Kidney (tissue), 14 donors: Measurements from ENCODE around the gene GCKR. TPM values are rescaled to one million over a fixed set of nuclear protein-coding genes. Genes with fewer than 3 reads are reported as not detected.

ENCODE experiments used
- DNase-seq, 5 donors: peaks; one replicate each; pipeline ENCODE4 v3.0.0-alpha.2; 2013 to 2020
- FAIRE-seq: peaks from 2 replicates; lab custom pipeline; 2012; peaks lifted over from hg19 to GRCh38; lab: Jason Lieb, UNC
- H3K27ac ChIP-seq, 2 donors: one replicate each; pipeline ENCODE4 v1.7.0; 2013; ENCODE audit warnings: low read depth in 2 of 2, low read length in 2 of 2, inconsistent platforms in 1 of 2
- H3K27me3 ChIP-seq: one replicate; pipeline ENCODE4 v1.7.1; 2013; ENCODE audit warnings: low read length, inconsistent platforms; ENCODE audit not compliant: control insufficient read depth, insufficient read depth
- H3K36me3 ChIP-seq, 3 donors: one replicate each; pipeline versions ENCODE4 v1.7.0 to v1.7.1; 2013; ENCODE audit warnings: low read length in 3 of 3, control low read depth in 1 of 3, inconsistent platforms in 1 of 3; ENCODE audit not compliant: insufficient read depth in 3 of 3, control insufficient read depth in 2 of 3
- H3K4me1 ChIP-seq, 3 donors: one replicate each; pipeline versions ENCODE4 v1.7.0 to v1.7.1; 2013; ENCODE audit warnings: low read length in 3 of 3, inconsistent platforms in 1 of 3, low read depth in 1 of 3; ENCODE audit not compliant: control insufficient read depth in 2 of 3, insufficient read depth in 2 of 3
- H3K4me3 ChIP-seq, 3 donors: one replicate each; pipeline versions ENCODE4 v1.7.0 to v1.8.1; 2013; ENCODE audit warnings: low read length in 3 of 3, control low read depth in 1 of 3, inconsistent platforms in 1 of 3
- H3K9ac ChIP-seq, 3 donors: one replicate each; pipeline versions ENCODE4 v1.7.0 to v1.7.1; 2013; ENCODE audit warnings: low read length in 3 of 3, control low read depth in 1 of 3, inconsistent platforms in 1 of 3
- H3K9me3 ChIP-seq, 3 donors: one replicate each; pipeline versions ENCODE4 v1.7.0 to v1.7.1; 2013; ENCODE audit warnings: low read length in 3 of 3, control low read depth in 1 of 3, inconsistent platforms in 1 of 3; ENCODE audit not compliant: control insufficient read depth in 2 of 3, insufficient read depth in 1 of 3
- CTCF ChIP-seq: IDR thresholded peaks from 3 replicates; pipeline ENCODE4 v1.5.1; 2012; ENCODE audit warnings: mild to moderate bottlenecking, moderate library complexity, borderline replicate concordance; ENCODE audit not compliant: insufficient read depth; ENCODE audit errors: extremely low read depth
- intact Hi-C: fragments of 100-400 bp; cut with DNase I; formaldehyde crosslinking; loops from one replicate; pipeline ENCODE4 v1.11.1; 2022
- polyA plus RNA-seq: library from polyadenylated mRNA; stranded (reverse); fragments of 350-450 nt; fragmentation: Illumina TruSeq; extraction: RNeasy Lipid Tissue Mini Kit (QIAGEN cat#74804); gene quantifications from one replicate; pipeline ENCODE4 v1.2.3, GENCODE V29; 2014; ENCODE audit warnings: low read depth, low replicate concordance; ENCODE audit not compliant: insufficient read depth
- total RNA-seq: library from RNA; stranded (reverse); fragmentation: NEBNext Ultra II Directional; extraction: Animal tissue kit (Norgen Biotek cat#: 25700); gene quantifications from one replicate; pipeline ENCODE4 v1.2.1, GENCODE V29; 2021
- donor health status: control.
- donor health status: control.
- donor health status: control.
- donor health status: control.
- donor health status: control.
- donor health status: DM: yes; HTN: yes; CAD: no.
- donor health status: Normal renal cell carcinoma (clear cell type).

Gene GCKR
- total and polyA plus RNA-seq, 2 donors from 2014 or later, result 2.2 TPM; not detected in 1

DNA sequence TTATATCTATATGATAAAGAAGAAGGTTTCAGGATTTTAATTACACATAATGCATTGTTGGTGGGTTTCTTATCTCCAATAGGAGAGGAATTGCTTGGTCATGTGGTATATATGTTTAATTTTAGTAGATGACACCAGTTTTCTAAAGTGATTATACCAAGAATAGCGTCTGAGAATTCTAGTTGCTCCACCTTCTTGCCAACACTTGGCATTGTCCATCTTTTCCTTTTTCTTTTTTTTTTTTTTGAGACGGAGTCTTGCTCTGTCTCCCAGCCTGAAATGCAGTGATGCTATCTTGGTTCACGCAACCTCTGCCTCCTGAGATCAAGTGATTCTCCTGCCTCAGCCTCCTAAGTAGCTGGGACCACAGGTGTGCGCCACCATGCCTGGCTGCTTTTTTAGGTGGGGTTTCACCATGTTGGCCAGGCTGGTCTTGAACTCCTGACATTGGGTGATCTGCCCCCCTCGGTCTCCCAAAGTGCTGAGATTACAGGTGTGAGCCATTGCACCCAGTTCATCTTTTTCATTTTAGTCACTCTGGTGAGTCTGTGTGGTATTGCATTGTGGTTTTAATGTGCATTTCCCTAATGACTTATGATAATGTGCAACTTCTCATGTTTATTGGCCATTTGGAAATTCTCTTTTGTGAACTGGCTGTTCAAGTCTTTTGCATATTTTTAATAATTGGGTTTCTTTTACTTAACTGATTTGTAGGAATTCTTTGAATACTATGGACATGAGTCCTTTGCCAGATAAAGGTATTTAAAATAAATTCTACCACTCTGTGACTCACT lies 48.9 kb downstream of the GCKR start:
- H3K36me3 ChIP-seq, result no peaks in the 10 kb centered on the region
- no peaks in the 10 kb centered on the region for H3K27me3 ChIP-seq
- no peaks in the 10 kb centered on the region for H3K4me1 ChIP-seq
- peaks cover 0 to 6% (median 0%) of the 10 kb centered on the region in 3 donors for H3K9me3 ChIP-seq
- H3K27ac ChIP-seq, result no peak overlapping the region
- intact Hi-C loops, result no loop called here
- no peak for FAIRE-seq
- no peak overlapping the region for H3K4me3 ChIP-seq
- no peak for DNase-seq
- H3K9ac ChIP-seq, result no peak overlapping the region
- no peak for TF ChIP-seq CTCF

GRCh38 chr2:27549303-27549702 lies 52.7 kb downstream of the GCKR start:
- Histone ChIP-seq H3K9me3 (peaks cover 0 to 6% (median 0%) of the 10 kb centered on the region in 3 donors), H3K9ac (no peak overlapping the region), H3K27me3 (no peaks in the 10 kb centered on the region), H3K27ac (no peak overlapping the region), H3K4me3 (no peak overlapping the region), H3K4me1 (no peaks in the 10 kb centered on the region), H3K36me3 (no peaks in the 10 kb centered on the region)
- FAIRE-seq (no peak), DNase-seq (no peak)
- intact Hi-C loops, result no loop called here
- no peak for TF ChIP-seq CTCF

DNA sequence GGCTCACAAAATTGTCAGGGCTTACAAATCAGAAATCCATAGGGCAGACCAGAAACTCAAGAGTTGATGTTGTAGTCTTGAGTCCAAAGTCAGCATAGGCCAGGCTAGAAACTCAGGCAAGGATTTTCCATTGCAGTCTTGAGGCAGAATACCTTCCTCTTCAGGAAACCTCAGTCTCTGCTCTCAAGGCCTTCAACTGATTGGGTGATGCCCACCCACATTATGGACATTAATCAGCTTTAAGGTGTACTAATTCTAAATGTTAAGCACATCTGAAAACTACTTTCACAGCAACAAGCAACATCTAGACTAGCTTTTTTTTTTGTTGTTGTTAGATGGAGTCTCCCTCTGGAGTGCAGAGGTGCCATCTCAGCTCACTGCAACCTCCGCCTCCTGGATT lies 54.9 kb downstream of the GCKR start:
- H3K4me1 ChIP-seq, result no peaks in the 10 kb centered on the region
- FAIRE-seq (no peak), DNase-seq (no peak)
- no peaks in the 10 kb centered on the region for H3K27me3 ChIP-seq
- no peak overlapping the region for H3K4me3 ChIP-seq
- H3K27ac ChIP-seq, result no peak overlapping the region
- no peaks in the 10 kb centered on the region for H3K36me3 ChIP-seq
- no peak overlapping the region for H3K9ac ChIP-seq
- no peak for TF ChIP-seq CTCF
- H3K9me3 ChIP-seq, result no peaks in the 10 kb centered on the region
- intact Hi-C loops, result no loop called here
